Measurements from ENCODE around the gene HMG20A.

DNA sequence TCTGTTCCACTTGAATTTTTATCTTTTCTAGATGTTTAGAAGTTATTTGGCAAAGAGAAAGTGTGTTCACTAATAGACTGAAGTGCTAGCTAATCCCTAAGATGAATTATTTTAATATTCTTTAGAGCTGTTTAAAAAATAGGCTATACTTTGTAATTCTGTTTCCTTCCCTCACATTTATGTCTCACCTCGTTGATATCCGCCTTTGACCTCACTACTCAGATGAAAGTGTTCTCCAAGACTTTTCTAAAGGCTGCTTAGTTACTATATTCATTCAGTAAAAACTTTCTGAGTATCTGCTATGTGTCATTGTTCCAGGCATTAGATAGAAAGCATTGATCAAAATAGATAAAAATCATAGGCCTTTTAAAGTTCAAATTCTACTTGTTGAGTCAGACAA is 38.3 kb downstream of the HMG20A start:
- TF ChIP-seq CTCF (IDR thresholded peaks at IDR 0.05) (no peak), POLR2A (IDR thresholded peaks at IDR 0.05) (no peak)
